Stimulated activated CD4-positive, alpha-beta T cell treated with anti-CD3 and anti-CD28 coated beads, Interleukin-4, amount 100 ng/mL, for 48 hours (primary cell): ENCODE results near the gene A1BG.

Experiments
- DNase-seq, 2 donors: peaks; one replicate each; pipeline ENCODE4 v3.0.0-alpha.2; 2020; ENCODE audit warnings: low read depth in 2 of 2

The A1BG gene

DNA sequence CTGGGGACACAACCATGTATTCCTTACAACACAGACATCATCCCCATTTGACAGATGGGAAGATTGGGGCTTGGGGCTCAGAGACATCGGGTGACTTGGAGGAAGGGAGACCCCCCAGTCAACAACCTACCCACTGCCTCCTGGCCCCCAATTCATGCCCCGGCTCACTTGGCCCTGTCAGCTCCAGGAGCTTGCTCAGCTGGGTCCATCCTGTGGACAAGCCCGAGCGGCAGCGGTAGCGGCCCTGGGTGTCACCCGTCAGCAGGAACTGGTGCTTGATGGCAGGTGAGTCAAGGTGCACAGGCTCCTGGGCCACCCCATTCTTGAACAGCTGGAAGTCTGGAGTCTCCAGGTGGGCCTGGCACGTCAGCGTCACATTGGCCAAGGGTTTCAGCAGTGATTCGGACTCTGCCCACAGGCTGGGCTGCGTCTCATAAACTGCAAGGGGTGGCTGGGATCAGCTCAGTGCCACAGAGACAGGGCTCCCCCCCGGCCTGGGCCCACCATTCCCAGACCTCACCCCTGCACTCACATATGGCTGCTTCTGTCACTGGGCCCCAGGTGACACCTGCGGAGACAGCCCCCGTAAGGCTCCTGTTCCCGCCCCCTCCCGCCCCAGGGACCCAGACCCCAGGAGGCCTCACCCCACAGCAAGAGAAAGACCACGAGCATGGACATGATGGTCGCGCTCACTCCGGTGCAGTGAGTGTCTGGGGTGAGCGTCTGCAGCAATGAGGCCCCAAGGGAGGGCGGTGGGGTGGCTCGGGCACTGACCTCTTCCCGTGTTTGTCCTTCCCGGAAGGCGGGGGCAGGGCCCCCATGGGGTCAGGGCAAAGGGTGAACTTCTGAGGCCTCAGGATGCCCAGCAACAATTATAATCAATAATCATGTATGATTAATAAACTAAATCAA, at the start of gene A1BG:
Gene A1BG, minus strand, starts transcription at position 733 of the 912 bp plus-strand sequence. Its CDS starts 55 bp downstream, at position 678.
- DNase-seq: no peak

GRCh38 chr19:58401840-58402421, 48.6 kb upstream of the A1BG start:
- no peak for DNase-seq

DNA sequence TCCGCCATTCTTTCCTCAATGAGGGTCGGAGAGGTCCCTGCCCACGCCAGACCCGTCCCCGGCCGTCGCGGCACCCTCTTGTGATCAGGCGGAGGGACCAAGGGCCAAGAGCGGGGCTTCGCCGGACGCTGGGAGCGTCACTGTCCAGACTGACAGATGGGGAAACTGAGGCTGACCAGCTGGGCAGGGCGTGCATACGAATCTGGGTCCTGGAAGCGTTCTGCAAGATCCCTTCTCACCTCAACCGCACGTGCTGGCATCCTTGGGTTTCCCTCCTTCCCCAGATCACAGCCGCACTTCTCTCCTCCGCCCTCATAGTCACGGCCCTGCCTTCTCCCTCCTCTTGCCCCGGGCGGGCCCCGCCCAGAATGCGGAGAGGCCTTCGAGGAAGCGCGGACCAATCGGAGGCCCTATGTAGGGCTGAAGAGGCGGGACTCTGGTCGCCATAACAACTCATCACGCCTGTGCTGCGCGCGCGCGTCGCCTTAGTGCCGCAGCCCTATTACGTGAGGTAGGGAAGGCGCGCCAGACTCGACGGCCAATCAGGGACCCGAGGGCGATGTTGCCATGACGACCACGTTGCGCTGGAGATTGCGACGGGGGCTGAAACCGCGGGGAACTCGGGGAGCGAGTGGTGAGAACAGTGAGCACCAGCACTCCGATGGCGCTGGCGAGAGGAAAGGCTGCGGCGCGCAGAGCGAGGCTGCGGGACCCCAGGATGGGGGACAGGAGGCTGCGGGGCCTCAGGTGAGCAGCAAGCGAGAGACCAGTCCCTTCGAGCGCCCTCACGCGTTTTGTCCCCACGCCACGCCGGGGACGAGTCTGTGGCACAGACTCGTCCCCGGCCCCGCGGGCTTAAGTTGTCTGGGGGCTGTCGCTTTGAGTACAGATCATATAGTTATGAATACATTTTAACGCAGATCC, 47.9 kb upstream of the A1BG start:
- DNase-seq: peak; percentile 98 to 99

DNA sequence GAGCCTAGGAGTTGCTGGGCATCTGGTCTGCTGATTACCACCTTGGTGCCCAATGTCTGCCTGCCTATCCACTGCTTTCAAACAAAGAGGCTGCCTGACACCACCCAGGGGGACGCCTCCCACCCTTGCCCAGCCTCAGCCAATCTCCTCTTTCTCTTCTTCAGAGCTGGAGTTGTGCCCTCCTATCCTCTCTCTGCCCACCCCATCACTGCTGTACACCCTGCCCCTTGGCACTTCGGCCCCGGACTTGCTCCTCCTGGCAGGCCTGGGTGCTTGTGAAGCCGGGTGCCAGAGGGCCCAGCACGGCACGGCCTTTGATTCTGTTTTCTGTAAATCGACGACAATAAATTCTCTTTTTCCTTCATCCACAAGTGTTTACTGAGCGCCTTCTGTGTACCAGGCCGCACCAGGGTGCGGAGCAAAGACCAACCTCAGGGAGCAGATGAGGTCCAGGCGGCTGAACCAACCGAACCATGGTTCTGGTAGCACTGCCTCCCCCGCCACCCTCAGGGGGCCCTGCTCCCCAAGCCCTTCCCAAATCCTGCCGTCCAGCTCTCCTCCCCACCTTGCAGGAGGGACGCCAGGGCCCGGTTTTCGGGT, 47.1 kb upstream of the A1BG start:
- no peak for DNase-seq

DNA sequence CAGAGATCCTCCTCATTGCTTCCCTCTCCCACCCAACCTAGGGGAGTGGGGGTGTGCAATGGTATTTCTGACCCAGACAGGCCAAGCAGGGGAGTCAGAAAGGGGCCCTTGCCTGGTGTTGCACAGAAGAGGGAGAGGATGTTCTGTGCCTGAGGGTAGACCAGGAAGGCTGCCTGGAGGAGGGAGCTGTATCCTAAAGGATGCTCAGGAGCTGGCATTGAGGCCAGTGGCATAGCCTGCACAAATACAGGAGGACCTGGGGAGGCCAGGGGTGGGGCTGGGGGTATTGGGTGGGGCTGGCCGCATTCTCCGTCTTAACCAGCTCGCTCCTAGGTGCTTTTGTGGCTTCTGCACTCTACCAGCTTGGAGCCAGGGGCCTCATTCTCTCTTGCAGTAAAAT, 46.6 kb upstream of the A1BG start:
- DNase-seq: no peak

DNA sequence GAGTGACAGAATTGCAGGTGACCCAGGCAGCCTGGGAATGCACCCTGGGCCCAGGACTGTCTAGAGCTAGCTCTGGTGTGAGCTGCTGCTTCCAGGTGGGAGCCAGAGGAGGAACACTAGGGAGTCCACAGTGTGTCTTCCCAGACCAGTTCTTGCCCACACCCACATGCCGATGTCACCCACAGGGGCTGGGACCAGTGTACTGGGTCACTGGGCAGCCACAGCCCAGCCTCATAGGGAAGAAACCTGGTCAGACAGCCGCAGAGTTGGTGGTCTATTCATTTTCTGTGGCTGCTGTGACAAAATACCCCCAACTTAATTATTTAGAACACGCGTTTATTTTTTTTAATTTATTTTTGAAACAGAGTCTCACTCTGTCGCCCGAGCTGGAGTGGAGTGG, 45.3 kb upstream of the A1BG start:
- no peak for DNase-seq

DNA sequence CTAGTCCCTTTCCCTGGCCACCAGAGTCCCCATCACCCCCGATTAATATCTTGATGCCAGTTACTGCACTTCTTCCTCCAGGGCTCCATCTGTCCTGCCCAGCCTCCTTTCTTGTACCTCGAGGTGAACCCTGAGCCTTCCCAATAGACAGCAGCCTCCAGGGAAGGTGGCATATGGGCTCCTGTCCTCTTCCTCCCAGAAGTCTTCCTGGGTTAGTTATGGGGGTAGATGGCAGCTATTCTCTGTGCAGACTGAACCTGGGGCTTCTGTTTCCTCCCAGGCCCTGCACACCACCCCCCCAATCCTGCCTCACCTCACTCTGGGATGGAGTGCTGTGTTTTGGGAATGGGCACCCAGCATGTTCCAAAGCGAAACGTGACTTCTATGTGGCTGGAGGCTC, 44.8 kb upstream of the A1BG start:
- DNase-seq: no peak

DNA sequence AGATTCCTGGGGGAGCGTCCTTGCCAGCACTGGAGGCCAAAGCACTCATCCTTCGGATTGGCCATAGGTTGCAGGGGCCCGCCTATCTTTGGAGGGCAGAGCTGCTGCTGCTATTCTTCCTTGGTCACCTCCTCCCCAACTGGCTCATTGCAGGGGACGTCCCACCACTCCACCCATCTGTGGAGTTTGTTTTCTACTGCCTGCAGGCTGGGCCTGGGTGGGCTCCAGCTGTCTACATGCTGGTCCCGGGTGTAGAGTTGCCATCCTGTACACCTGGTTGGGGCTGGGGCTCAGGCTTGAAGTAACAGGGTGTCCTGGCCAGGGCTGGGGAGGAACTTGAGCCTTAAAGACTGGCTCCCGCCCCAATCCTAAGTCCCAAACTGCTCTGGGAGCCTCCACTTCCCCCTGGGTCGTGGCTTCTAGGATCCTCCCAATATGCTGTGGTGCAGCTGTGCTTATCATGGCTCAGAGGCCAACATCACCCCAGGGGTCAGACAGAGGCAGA, 44.3 kb upstream of the A1BG start:
- no peak for DNase-seq

- DNase-seq: no peak
Measured at GRCh38 chr19:58396691-58397532, 43.6 kb upstream of the A1BG start.

DNA sequence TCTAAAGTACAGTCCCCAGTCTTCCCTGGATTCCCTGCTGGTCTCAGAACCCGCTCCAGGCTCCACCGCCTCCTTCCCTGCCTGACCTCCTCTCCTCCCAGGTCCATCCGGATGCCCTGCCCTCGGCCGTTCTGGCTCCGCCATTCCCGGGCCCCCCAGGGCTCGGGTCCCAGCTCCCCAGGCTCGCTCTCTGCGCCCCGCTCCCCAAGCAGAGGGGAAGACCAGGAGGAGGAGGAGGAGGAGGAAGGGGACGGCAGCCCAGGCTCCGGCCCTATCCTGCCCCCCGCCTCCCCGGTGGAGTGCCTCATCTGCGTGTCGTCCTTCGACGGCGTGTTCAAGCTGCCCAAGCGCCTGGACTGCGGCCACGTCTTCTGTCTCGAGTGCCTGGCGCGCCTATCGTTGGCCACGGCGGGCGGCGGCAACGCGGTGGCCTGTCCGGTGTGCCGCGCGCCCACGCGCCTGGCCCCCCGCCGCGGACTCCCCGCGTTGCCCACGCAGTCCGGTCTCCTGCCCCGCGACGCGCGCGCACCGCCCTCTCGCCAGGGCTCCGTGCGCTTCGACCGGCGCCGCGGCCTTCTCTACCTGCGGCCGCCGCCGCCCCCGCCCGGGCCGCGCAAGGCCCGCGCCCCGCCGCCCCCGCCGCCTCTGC, 42.8 kb upstream of the A1BG start:
- DNase-seq: no peak

DNA sequence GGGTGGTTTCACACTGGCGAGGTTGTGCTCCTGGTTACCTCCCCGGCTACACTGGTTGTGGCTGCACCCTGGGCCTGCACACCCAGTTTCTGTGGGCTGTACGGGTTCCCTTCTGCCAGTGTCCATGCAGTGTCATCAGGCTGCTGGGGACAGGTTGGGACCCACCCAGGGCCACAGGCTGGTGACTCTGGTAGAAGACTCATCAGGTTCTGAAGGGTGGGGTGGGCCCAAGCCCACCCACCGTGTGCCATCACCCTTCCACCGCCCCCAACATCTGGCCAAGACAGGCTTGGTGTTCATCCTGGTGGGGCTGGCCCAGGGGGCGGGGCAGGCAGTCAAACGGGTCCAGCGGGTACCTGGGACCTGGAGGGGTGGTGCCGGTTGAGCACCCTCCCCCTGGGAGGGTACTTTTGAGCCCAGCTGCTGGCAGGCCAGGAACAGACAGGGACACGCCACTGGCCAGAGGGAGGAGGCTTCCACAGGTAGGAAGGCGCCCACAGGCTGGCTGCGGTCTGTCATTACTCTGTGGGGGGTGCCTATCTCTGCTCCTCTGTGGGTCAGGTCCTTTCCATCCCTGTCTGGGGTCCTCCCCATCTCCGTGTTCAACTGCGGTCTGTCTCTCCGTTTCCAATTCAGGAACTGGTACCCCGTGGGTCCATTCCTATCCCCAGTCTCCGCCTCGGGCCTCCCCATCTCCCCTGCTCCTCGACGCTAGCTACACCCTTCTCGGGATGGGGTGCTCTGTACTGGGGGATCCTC, 42.1 kb upstream of the A1BG start, which contains the start of gene RNF225:
Gene RNF225, plus strand, starts transcription at position 437 of the 759 bp plus-strand sequence. CDS start 434 bp downstream, outside the sequence.
- DNase-seq: no peak

- no peak for DNase-seq
Measured at GRCh38 chr19:58394821-58395219, 41.5 kb upstream of the A1BG start.

DNA sequence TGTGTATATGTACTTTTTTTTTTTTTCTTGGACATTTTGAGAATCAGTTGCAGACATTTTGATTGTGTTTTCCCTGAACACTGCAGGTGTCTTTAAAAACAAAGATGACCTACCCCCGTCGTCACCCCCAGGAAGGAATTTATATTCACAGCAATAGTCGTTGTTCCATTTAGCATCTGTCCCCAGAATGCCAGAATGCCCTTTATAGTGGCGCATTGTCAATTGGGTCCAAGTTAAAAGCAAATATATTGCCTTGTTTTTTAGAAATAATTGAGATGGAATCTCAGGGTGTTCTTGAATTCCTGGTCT, 40.4 kb upstream of the A1BG start:
- DNase-seq: no peak

GRCh38 chr19:58392945-58393724, 39.8 kb upstream of the A1BG start:
- no peak for DNase-seq

GRCh38 chr19:58388175-58388526, 34.9 kb upstream of the A1BG start:
- DNase-seq: no peak

- DNase-seq: no peak
Measured at GRCh38 chr19:58387338-58388174, 34.3 kb upstream of the A1BG start.

GRCh38 chr19:58386576-58387337, 33.5 kb upstream of the A1BG start, which contains the start of gene RPS5:
Gene RPS5 (plus strand): TSS chr19:58387269. CDS start chr19:58388138, 869 bp downstream.
- peak; percentile 87 to 92 for DNase-seq
